Fibroblast of lung (primary cell): ENCODE results near the gene HABP2.

Experiments
- EZH2 ChIP-seq: IDR thresholded peaks from 2 replicates; pipeline ENCODE4 v1.5.1; 2012; ENCODE audit warnings: low read length, control low read depth, mild to moderate bottlenecking; ENCODE audit errors: missing control alignments
- TF ChIP-seq, protein P1 (sequence below), 2 donors: IDR thresholded peaks in 1 of 2; conservative IDR thresholded peaks in 1 of 2; 1 replicate in 1 of 2; 2 replicates in 1 of 2; pipeline ENCODE4 v1.5.1; 2011 to 2012; ENCODE audit warnings: low read length in 2 of 2, control low read depth in 1 of 2, inconsistent platforms in 1 of 2, low read depth in 1 of 2, mild to moderate bottlenecking in 1 of 2

DNA sequence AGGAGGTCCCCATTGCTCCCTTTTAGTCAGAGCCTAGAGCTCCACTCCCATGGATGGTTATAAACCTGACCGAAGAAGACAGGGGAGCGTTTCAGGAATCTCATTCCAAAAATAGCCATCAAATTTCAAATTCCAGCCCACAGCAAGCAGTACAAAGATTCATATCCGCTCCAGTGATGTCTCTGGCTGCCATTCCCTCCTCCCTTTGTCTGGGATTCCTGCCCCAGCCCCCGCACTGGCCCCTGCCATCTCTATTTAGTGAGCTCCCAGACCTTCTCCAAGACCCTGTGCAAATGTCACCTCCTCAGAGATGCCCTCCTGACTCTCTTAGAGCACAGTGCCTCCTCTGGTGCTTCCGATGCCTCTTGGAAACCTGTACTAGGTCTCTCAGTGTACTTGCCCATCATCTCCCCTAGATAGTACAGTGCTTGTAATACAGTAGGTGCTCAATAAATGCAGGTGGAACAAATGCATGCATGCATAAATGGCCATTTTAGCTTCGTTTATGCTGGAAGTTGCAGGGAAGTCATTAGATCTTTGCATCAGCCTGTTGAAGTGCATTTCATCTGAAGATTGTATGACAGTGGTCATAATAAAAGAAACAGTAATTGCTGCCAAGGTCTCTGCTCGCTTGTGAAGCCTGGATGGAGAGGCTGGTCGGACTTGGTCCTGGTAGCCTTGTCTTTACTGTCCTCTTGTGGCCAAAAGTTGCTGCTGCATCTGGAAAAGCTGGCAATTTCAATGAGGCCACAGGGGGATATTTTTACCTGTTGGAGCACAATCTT lies 32.0 kb upstream of the HABP2 start:
- TF ChIP-seq, protein P1, sequence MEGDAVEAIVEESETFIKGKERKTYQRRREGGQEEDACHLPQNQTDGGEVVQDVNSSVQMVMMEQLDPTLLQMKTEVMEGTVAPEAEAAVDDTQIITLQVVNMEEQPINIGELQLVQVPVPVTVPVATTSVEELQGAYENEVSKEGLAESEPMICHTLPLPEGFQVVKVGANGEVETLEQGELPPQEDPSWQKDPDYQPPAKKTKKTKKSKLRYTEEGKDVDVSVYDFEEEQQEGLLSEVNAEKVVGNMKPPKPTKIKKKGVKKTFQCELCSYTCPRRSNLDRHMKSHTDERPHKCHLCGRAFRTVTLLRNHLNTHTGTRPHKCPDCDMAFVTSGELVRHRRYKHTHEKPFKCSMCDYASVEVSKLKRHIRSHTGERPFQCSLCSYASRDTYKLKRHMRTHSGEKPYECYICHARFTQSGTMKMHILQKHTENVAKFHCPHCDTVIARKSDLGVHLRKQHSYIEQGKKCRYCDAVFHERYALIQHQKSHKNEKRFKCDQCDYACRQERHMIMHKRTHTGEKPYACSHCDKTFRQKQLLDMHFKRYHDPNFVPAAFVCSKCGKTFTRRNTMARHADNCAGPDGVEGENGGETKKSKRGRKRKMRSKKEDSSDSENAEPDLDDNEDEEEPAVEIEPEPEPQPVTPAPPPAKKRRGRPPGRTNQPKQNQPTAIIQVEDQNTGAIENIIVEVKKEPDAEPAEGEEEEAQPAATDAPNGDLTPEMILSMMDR (conservative IDR thresholded peaks at IDR 0.05 in 1 of 2, IDR thresholded peaks at IDR 0.05 in 1 of 2; ENCODE audit: low read depth in 1 of 2, low read length in 2 of 2) = peak; percentile 97 to 99
- no peak for TF ChIP-seq EZH2
